ENCODE results near the gene LRRC61.

The LRRC61 gene

DNA sequence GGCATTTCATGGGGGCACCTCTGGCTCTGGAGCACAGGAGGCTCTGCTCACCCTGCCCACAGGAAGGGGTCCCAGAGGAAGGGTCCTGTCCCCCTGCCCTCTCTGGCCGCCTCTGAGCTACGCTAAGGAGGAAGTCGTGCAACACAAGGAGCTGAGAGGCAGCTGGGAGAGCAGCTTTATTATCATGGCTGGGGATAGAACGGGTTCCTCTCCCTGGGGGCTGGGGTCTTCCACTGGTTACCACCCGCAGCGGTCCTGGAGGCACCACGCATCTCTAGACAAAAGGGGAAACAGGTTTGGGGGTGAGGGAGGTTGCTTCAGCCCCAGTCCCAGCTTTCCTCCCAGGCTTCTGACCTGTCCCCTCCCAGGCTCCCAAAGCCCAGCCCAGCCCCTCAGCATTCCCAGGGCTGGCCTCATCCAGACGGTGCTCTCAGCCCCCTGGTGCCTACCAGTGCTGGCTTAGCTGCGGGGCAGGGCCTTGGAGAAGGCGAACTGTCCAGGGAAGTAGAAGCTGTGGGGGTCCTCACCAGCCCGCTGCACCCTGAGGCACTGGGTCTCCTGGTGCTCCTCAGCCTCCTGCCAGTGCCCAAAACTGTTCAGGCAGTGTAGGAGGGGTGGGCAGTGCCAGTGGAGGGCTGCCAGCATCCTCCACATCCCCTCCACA lies 15.1 kb downstream of the LRRC61 start:
- Histone ChIP-seq H3K27me3 (ENCODE audit: control insufficient read depth in 2 of 2, insufficient read depth in 2 of 2, low read length in 2 of 2) (peaks cover 0 to 4% of the 10 kb centered on the region in 2 donors), H3K36me3 (ENCODE audit: control insufficient read depth in 2 of 2, insufficient read depth in 2 of 2, low read length in 2 of 2) (peaks cover 0 to 4% of the 10 kb centered on the region in 2 donors), H3K9ac (ENCODE audit: low read depth in 1 of 2, low read length in 2 of 2) (no peak overlapping the region), H3K27ac (ENCODE audit: low read depth in 2 of 2, low read length in 2 of 2) (no peak overlapping the region), H3K4me3 (ENCODE audit: low read length in 2 of 2) (no peak overlapping the region), H3K4me1 (ENCODE audit: control insufficient read depth in 2 of 2, insufficient read depth in 2 of 2, low read length in 2 of 2) (peaks cover 20 to 41% of the 10 kb centered on the region in 2 donors), H3K9me3 (ENCODE audit: control insufficient read depth in 2 of 2, low read length in 2 of 2) (no peaks in the 10 kb centered on the region)

DNA sequence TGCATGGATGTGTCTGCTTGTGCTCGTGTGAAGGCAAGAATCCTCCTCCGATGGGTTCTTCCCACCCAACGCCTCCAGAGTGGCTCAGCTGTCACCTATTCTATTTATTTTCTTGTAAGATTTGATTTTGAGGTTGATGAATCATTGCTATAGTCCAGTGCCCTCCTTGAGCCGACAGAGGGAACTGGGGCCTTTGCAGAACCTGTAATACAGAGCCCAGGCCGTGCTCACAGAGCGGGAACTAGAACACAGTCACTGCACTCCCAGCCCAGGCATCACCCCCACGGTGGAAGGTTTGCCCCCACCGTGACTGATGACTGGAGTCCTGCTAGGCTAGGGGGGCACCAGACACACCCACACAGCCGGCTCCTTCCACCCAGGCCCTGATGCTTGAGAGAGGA lies 16.3 kb downstream of the LRRC61 start:
- Histone ChIP-seq H3K4me1 (ENCODE audit: control insufficient read depth in 2 of 2, insufficient read depth in 2 of 2, low read length in 2 of 2) (peaks cover 20 to 41% of the 10 kb centered on the region in 2 donors), H3K27ac (ENCODE audit: low read depth in 2 of 2, low read length in 2 of 2) (no peak overlapping the region), H3K36me3 (ENCODE audit: control insufficient read depth in 2 of 2, insufficient read depth in 2 of 2, low read length in 2 of 2) (peaks cover 0 to 4% of the 10 kb centered on the region in 2 donors), H3K9me3 (ENCODE audit: control insufficient read depth in 2 of 2, low read length in 2 of 2) (no peaks in the 10 kb centered on the region), H3K27me3 (ENCODE audit: control insufficient read depth in 2 of 2, insufficient read depth in 2 of 2, low read length in 2 of 2) (peaks cover 0 to 4% of the 10 kb centered on the region in 2 donors), H3K4me3 (ENCODE audit: low read length in 2 of 2) (peak overlapping the region; percentile 70 to 73), H3K9ac (ENCODE audit: low read depth in 1 of 2, low read length in 2 of 2) (peak overlapping the region in 1 of 2 donors; percentile 67)

DNA sequence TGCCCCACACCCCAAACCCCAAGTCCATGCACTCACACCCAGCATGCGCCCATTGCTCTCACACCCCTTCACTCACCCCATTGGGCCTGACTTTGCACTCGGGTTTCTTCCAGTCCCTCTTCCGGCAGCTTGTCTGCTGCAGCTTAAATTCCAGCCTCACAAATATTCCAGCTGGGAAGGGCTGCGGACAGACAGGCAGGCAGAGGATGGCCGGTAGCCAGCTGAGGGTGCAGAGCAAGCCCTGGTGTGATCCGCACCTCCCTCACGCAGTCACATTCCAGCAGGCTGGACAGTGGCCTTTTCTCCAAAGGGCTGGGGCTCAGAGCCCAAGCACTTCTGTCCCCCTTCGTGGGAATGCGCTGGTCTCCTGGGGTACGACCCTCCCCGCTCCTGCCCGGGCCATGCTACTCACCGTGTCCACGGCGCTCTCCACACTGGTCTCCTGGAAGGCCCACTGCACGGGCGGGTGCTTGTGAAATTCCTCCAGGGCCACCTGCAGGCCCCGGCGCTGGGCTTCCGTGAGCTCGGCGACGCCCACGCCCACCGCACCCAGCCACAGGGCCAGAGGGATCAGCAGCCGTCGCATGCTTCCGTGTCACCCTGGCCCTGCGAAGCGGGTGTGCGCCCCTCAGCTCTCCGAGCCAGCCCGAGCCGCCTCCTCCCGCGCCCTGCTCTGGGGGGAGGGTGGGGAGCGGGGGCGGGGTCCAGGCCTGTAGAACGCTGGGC lies 17.0 kb downstream of the LRRC61 start:
- peak overlapping the region; percentile 70 to 73 for H3K4me3 ChIP-seq (ENCODE audit: low read length in 2 of 2)
- no peaks in the 10 kb centered on the region for H3K9me3 ChIP-seq (ENCODE audit: control insufficient read depth in 2 of 2, low read length in 2 of 2)
- H3K27me3 ChIP-seq (ENCODE audit: control insufficient read depth in 2 of 2, insufficient read depth in 2 of 2, low read length in 2 of 2) = peaks cover 0 to 4% of the 10 kb centered on the region in 2 donors
- H3K9ac ChIP-seq (ENCODE audit: low read depth in 1 of 2, low read length in 2 of 2) = peak overlapping the region; percentile 41 to 67
- H3K27ac ChIP-seq (ENCODE audit: low read depth in 2 of 2, low read length in 2 of 2) = peak overlapping the region; percentile 41 to 75
- H3K4me1 ChIP-seq (ENCODE audit: control insufficient read depth in 2 of 2, insufficient read depth in 2 of 2, low read length in 2 of 2) = peaks cover 20 to 41% of the 10 kb centered on the region in 2 donors
- H3K36me3 ChIP-seq (ENCODE audit: control insufficient read depth in 2 of 2, insufficient read depth in 2 of 2, low read length in 2 of 2) = peaks cover 0 to 4% of the 10 kb centered on the region in 2 donors

DNA sequence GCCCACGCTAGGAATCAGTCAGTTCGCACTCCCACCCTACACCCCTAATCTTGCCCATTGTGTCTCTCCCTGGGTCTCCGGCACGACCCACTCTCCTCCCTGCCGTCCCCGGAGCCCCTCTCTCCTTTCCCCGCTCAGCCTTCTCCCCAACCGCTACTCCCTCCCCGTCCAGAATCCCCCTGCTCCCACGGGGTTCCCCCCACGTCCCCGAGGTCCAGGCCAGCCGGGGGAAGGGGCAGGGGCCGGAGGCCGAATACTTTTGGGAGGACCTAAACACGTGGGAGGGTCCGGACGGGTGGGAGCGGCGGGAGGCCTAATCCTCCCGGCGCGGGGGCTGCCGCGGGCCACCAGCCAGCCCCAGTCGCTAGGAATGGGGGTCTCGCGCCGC lies 17.7 kb downstream of the LRRC61 start:
- H3K27ac ChIP-seq (ENCODE audit: low read depth in 2 of 2, low read length in 2 of 2) = peak overlapping the region; percentile 11 to 75
- peak overlapping the region; percentile 65 to 70 for H3K4me3 ChIP-seq (ENCODE audit: low read length in 2 of 2)

DNA sequence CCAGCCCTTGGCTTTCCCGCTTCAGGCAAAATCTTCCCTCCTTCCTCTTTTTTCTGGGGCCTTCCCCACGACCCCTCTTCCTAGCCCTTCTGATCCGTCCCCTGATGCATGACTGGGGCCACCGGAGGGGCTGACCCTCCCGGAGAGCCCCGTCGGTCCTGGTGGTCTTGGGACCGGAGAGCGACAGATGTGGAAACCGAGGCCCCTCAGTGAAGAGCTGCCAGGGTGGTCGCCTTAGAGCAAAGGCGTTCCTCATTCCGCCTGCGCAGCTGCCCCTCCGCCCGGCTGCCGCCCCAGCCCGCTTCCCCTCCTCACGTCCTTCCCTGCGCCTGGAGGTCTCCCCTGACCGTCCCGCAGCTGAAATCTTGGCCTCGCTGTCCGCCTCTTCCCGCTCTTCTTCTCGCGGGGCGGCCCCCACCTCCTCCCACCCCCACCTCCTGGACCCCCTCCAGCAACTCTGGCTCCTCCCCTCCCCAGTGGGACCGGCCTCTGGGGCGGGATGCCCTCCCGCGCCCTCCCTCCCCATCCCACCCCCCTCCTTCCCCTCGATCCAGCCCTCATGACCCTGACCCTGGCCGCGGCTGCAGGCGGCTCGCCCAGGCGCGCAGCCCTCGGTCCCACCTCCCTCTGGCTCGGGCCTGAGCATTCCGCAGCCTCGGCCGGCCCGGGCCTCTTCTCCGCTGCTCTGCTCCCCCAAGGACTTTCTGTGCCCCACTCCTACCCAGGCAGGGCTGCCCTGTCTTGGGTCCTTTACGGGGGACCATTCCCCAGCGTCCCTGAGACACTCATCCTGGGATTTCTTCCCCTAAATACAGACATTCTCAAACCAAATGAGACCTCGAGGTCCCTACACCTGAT lies 18.3 kb downstream of the LRRC61 start, which contains the start of gene RARRES2:
RARRES2 (minus strand) TSS at position 367 of the 858 bp plus-strand sequence. CDS start 1,020 bp downstream, outside the sequence.
- Histone ChIP-seq H3K27me3 (ENCODE audit: control insufficient read depth in 2 of 2, insufficient read depth in 2 of 2, low read length in 2 of 2) (peaks cover 0 to 4% of the 10 kb centered on the region in 2 donors), H3K4me3 (ENCODE audit: low read length in 2 of 2) (peak within 1 kb of the TSS; percentile 70 to 73), H3K9ac (ENCODE audit: low read depth in 1 of 2, low read length in 2 of 2) (peak within 1 kb of the TSS; percentile 60 to 67), H3K9me3 (ENCODE audit: control insufficient read depth in 2 of 2, low read length in 2 of 2) (no peaks in the 10 kb centered on the region), H3K4me1 (ENCODE audit: control insufficient read depth in 2 of 2, insufficient read depth in 2 of 2, low read length in 2 of 2) (peaks cover 17 to 41% of the 10 kb centered on the region in 2 donors), H3K27ac (ENCODE audit: low read depth in 2 of 2, low read length in 2 of 2) (peak within 1 kb of the TSS; percentile 53 to 75), H3K36me3 (ENCODE audit: control insufficient read depth in 2 of 2, insufficient read depth in 2 of 2, low read length in 2 of 2) (peaks cover 0 to 4% of the 10 kb centered on the region in 2 donors)

More for the DNA sequence above, 17.7 kb downstream of the LRRC61 start:
- Histone ChIP-seq H3K36me3 (ENCODE audit: control insufficient read depth in 2 of 2, insufficient read depth in 2 of 2, low read length in 2 of 2) (peaks cover 0 to 4% of the 10 kb centered on the region in 2 donors), H3K4me1 (ENCODE audit: control insufficient read depth in 2 of 2, insufficient read depth in 2 of 2, low read length in 2 of 2) (peaks cover 17 to 41% of the 10 kb centered on the region in 2 donors), H3K9me3 (ENCODE audit: control insufficient read depth in 2 of 2, low read length in 2 of 2) (no peaks in the 10 kb centered on the region), H3K27me3 (ENCODE audit: control insufficient read depth in 2 of 2, insufficient read depth in 2 of 2, low read length in 2 of 2) (peaks cover 0 to 4% of the 10 kb centered on the region in 2 donors), H3K9ac (ENCODE audit: low read depth in 1 of 2, low read length in 2 of 2) (peak overlapping the region; percentile 60 to 67)

DNA sequence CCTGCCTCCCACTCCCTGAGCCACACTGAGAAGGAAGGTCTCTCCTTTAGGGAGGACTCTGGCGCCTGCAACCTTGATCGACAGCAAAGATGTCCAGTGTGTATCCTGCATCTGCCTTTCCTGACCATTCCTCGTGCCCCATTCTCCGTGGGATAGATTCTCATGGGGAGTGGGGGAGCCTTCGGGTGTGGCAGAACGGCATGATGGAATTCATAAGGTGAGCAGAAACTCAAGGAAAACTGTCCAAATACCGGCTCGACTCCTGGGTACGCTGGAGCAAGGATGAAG lies 18.9 kb downstream of the LRRC61 start:
- Histone ChIP-seq H3K4me1 (ENCODE audit: control insufficient read depth in 2 of 2, insufficient read depth in 2 of 2, low read length in 2 of 2) (peaks cover 17 to 39% of the 10 kb centered on the region in 2 donors), H3K9ac (ENCODE audit: low read depth in 1 of 2, low read length in 2 of 2) (peak overlapping the region in 1 of 2 donors; percentile 37), H3K9me3 (ENCODE audit: control insufficient read depth in 2 of 2, low read length in 2 of 2) (no peaks in the 10 kb centered on the region), H3K36me3 (ENCODE audit: control insufficient read depth in 2 of 2, insufficient read depth in 2 of 2, low read length in 2 of 2) (peaks cover 0 to 4% of the 10 kb centered on the region in 2 donors), H3K27me3 (ENCODE audit: control insufficient read depth in 2 of 2, insufficient read depth in 2 of 2, low read length in 2 of 2) (peaks cover 0 to 4% of the 10 kb centered on the region in 2 donors), H3K4me3 (ENCODE audit: low read length in 2 of 2) (peak overlapping the region; percentile 9 to 11), H3K27ac (ENCODE audit: low read depth in 2 of 2, low read length in 2 of 2) (peak overlapping the region in 1 of 2 donors; percentile 53)

DNA sequence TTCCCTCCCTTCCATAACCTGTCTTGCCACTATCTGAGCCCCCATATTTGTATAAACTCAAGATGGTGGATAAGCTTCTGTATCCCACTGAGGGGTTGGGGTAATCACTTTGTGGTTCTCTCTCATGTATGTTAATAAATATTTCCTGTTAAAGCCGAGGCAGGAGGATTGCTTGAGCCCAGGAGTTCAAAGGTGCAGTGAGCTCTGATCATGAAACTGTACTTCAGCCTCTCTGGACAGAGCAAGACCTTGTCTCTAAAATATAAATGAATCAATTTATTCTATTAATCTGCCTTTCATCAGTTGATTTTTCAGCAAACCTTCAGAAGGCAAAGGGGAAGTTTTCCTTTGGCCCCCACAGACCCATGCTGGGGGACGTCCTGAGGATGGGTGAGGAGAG lies 20.1 kb downstream of the LRRC61 start:
- Histone ChIP-seq H3K4me1 (ENCODE audit: control insufficient read depth in 2 of 2, insufficient read depth in 2 of 2, low read length in 2 of 2) (peaks cover 9 to 27% of the 10 kb centered on the region in 2 donors), H3K4me3 (ENCODE audit: low read length in 2 of 2) (no peak overlapping the region), H3K27ac (ENCODE audit: low read depth in 2 of 2, low read length in 2 of 2) (no peak overlapping the region), H3K9ac (ENCODE audit: low read depth in 1 of 2, low read length in 2 of 2) (no peak overlapping the region), H3K9me3 (ENCODE audit: control insufficient read depth in 2 of 2, low read length in 2 of 2) (no peaks in the 10 kb centered on the region), H3K27me3 (ENCODE audit: control insufficient read depth in 2 of 2, insufficient read depth in 2 of 2, low read length in 2 of 2) (peaks cover 0 to 4% of the 10 kb centered on the region in 2 donors), H3K36me3 (ENCODE audit: control insufficient read depth in 2 of 2, insufficient read depth in 2 of 2, low read length in 2 of 2) (no peaks in the 10 kb centered on the region)

DNA sequence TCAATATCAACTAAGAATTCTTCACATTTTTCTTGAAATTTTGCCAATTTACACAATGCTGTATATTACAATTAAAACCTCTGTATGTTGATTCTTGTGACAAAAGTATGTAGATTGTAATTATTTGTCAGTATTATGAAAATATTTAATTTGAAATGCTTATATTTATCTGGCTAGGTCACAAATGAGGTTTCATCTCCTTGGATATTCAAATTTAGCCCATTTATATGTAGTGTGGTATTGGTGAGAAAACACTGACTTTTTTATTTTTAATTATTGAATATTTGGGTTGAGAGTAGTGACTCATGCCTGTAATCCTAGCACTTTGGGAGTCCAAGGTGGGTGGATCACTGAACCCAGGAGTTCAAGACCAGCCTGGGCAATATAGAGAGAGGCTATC lies 21.1 kb downstream of the LRRC61 start:
- Histone ChIP-seq H3K9ac (ENCODE audit: low read depth in 1 of 2, low read length in 2 of 2) (no peak overlapping the region), H3K27me3 (ENCODE audit: control insufficient read depth in 2 of 2, insufficient read depth in 2 of 2, low read length in 2 of 2) (peaks cover 0 to 4% of the 10 kb centered on the region in 2 donors), H3K4me3 (ENCODE audit: low read length in 2 of 2) (no peak overlapping the region), H3K4me1 (ENCODE audit: control insufficient read depth in 2 of 2, insufficient read depth in 2 of 2, low read length in 2 of 2) (peaks cover 8 to 19% of the 10 kb centered on the region in 2 donors), H3K36me3 (ENCODE audit: control insufficient read depth in 2 of 2, insufficient read depth in 2 of 2, low read length in 2 of 2) (no peaks in the 10 kb centered on the region), H3K27ac (ENCODE audit: low read depth in 2 of 2, low read length in 2 of 2) (no peak overlapping the region), H3K9me3 (ENCODE audit: control insufficient read depth in 2 of 2, low read length in 2 of 2) (no peaks in the 10 kb centered on the region)

DNA sequence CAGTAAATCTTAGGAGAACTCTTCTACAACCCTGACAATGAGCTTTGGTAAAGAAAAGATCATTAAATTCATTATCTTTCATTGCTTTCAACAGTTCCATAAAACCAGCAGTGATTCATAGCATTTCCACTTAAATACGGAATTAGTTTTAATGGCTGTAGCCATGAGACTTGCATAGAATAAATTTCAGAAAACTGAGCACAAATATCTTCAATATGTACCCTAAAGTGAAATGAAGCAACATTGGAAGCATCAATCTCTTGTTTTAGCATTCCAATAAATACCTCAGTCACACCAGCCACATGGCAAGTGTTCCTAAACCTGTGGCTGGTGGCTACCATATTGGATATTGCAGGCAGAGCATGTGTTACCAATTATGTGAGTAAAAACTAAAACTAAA lies 21.9 kb downstream of the LRRC61 start:
- no peak overlapping the region for H3K27ac ChIP-seq (ENCODE audit: low read depth in 2 of 2, low read length in 2 of 2)
- no peaks in the 10 kb centered on the region for H3K9me3 ChIP-seq (ENCODE audit: control insufficient read depth in 2 of 2, low read length in 2 of 2)
- no peaks in the 10 kb centered on the region for H3K36me3 ChIP-seq (ENCODE audit: control insufficient read depth in 2 of 2, insufficient read depth in 2 of 2, low read length in 2 of 2)
- peaks cover 0 to 4% of the 10 kb centered on the region in 2 donors for H3K27me3 ChIP-seq (ENCODE audit: control insufficient read depth in 2 of 2, insufficient read depth in 2 of 2, low read length in 2 of 2)
- H3K4me3 ChIP-seq (ENCODE audit: low read length in 2 of 2) = no peak overlapping the region
- no peak overlapping the region for H3K9ac ChIP-seq (ENCODE audit: low read depth in 1 of 2, low read length in 2 of 2)
- peaks cover 2 to 12% of the 10 kb centered on the region in 2 donors for H3K4me1 ChIP-seq (ENCODE audit: control insufficient read depth in 2 of 2, insufficient read depth in 2 of 2, low read length in 2 of 2)

Measured in mucosa of rectum (tissue), 2 donors.